IPS-18a (cell line): ENCODE measurements around the gene FRMD4A.

Source experiments
- H3K27ac ChIP-seq: one replicate; pipeline ENCODE4 v1.5.1; 2013; ENCODE audit warnings: low read length
- H3K27me3 ChIP-seq: one replicate; pipeline ENCODE4 v1.6.1; 2013; ENCODE audit warnings: mild to moderate bottlenecking, low read length; ENCODE audit not compliant: control insufficient read depth, insufficient read depth
- H3K36me3 ChIP-seq: one replicate; pipeline ENCODE4 v1.6.1; 2013; ENCODE audit warnings: low read depth, low read length; ENCODE audit not compliant: control insufficient read depth
- H3K4me1 ChIP-seq: one replicate; pipeline ENCODE4 v1.6.1; 2013; ENCODE audit warnings: low read depth, low read length; ENCODE audit not compliant: control insufficient read depth
- H3K4me3 ChIP-seq: one replicate; pipeline ENCODE4 v1.5.1; 2013; ENCODE audit warnings: low read length
- H3K9ac ChIP-seq: one replicate; pipeline ENCODE4 v1.6.1; 2013; ENCODE audit warnings: mild to moderate bottlenecking, low read length, moderate library complexity
- H3K9me3 ChIP-seq: one replicate; pipeline ENCODE4 v1.6.1; 2013; ENCODE audit warnings: low read depth, low read length; ENCODE audit not compliant: control insufficient read depth

FRMD4A gene

DNA sequence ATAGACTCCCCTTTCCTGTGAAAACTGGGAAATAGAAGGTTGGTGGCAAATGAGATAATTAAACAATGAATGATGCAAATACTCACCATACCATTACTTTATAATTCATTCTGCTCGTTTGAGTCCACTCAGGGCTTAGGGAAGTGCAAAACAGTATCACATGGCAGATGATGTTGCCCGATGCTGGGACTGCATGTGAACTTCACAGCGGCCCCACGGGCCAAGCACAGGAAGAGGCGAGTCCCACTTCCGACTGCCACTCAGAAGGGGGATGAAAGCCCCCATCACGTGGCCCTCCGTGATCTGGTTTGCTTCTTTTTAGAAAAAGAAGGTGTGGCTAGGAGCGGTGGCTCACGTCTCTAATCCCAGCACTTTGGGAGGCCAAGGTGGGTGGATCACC lies 672.5 kb downstream of the FRMD4A start:
- Histone ChIP-seq H3K27me3 (no peaks in the 10 kb centered on the region), H3K9me3 (no peaks in the 10 kb centered on the region), H3K36me3 (peaks cover 45% of the 10 kb centered on the region), H3K27ac (no peak overlapping the region), H3K9ac (no peak overlapping the region), H3K4me3 (no peak overlapping the region), H3K4me1 (no peaks in the 10 kb centered on the region)

DNA sequence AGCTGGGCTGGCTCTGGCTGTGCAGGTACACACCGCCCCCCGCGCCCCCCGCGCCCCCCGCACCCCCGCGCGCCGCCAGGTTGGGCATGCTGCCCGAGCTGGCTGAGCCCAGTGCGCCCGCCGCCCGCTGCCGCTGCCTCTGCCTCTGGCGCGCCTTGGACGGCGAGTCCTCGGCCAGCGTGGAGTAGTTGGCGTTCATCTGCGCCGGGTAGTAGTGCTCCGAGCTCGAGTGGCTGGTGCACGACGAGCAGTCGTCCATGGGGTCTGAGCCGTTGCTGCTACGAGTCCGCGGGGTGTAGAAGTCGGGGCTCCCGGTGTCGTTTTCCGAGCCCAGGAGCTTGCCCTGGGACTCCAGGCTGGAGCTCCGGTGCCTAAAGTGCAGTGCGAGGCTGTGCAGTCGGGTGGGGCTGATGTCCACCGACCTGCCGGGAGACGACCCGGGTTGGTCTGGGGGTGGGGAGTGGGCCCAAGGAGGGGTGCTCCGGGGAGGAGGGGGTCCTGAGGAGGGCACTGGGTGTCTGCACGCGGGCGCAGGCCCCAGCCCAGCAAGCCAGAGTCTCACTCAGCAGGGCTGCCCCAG lies 673.5 kb downstream of the FRMD4A start:
- no peaks in the 10 kb centered on the region for H3K4me1 ChIP-seq
- no peak overlapping the region for H3K4me3 ChIP-seq
- H3K36me3 ChIP-seq: peaks cover 42% of the 10 kb centered on the region
- H3K27me3 ChIP-seq: no peaks in the 10 kb centered on the region
- H3K27ac ChIP-seq: no peak overlapping the region
- H3K9ac ChIP-seq: no peak overlapping the region
- no peaks in the 10 kb centered on the region for H3K9me3 ChIP-seq

DNA sequence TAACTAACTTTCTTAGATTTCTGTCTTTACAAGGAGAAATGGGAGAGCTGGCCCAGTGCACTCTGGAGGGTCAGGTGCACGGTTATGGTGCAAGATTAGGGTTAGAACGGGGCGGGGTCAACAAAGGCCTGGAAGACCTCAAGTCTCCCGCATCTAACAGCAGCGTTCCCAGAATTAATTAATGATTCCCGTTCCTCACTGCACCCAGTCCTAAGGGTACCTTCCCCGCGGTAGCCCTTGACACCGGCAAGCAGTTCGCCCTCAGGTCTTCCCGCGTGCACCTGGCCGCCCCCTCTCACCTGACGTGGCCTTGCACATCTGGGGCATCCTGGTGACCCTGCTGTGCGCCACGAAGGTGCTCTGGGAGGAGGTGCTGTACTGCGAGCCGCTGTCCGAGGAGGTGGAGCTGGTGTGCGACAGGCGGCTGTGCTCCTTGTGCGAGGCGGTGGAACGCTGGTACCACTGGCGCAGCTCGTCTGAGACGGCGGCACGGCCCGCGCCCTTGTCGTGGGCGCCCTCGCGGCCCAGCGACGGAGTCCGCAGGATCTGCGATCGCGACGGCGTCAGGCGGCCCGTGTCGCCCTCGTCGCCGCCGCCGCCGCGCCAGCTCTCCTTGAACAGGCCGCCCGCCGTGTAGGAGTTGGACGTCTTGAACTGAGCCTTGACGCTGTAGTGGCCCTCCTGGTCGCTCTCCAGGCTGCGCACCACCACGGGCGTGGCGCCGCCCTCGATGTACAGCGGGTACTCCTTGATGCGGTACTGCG lies 674.2 kb downstream of the FRMD4A start:
- Histone ChIP-seq H3K36me3 (peaks cover 49% of the 10 kb centered on the region), H3K4me1 (no peaks in the 10 kb centered on the region), H3K4me3 (no peak overlapping the region), H3K9me3 (no peaks in the 10 kb centered on the region), H3K27me3 (no peaks in the 10 kb centered on the region), H3K9ac (no peak overlapping the region), H3K27ac (no peak overlapping the region)

DNA sequence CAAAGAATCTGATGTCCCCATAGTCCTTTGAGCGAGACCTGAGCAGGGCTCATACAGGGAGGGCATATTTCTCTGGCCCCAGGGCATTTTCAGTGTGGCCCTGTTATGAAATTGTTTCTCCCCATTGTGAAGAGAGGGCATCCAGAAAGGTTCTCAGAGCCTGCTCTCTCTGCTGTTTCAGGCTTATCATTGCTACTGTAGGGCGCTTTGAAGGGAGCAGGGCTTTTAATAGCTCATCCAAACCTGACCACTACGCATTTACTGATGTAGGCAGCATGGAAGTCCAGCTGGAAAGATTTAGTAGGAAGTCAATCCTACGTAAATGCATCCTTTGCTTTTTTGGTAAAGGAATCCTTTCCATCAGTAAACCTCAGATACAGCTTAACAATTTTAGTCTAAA lies 675.9 kb downstream of the FRMD4A start:
- Histone ChIP-seq H3K4me3 (no peak overlapping the region), H3K27ac (no peak overlapping the region), H3K27me3 (no peaks in the 10 kb centered on the region), H3K9me3 (no peaks in the 10 kb centered on the region), H3K36me3 (peaks cover 51% of the 10 kb centered on the region), H3K9ac (no peak overlapping the region), H3K4me1 (no peaks in the 10 kb centered on the region)

DNA sequence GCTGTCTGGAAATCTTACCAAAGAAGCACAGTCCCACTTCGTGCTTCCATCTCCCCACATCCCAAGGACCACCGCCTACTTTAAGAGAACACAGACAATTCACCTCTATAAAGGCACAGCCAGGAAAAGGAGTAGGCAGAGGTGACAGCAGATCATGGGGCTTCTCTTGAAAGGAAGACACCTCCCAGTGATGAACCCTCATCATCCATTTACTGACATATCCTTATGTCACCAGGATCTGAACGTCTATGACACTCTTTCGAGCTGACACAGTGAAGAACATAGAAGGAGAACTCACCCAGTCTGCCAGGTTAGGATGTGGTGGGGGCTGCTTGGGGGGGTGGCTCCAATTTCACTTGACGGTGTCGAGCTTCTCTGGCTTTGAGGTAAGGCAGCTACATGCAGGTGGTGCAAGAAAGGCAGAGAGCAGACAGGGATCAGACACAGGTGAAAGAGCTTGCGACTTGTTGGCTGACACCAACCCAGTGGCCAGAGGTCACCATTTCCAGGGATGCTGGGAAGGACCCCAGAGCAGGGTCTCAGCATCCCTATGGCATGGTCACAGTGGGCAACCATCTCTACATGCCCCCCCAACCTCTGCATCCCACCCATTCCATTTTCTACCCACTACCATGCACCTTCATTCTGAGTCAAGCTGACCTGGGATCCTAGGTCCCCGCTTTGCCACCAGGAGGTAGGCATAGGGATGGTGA lies 676.5 kb downstream of the FRMD4A start:
- no peak overlapping the region for H3K9ac ChIP-seq
- no peak overlapping the region for H3K27ac ChIP-seq
- no peaks in the 10 kb centered on the region for H3K27me3 ChIP-seq
- H3K9me3 ChIP-seq: no peaks in the 10 kb centered on the region
- no peak overlapping the region for H3K4me3 ChIP-seq
- H3K36me3 ChIP-seq: peaks cover 51% of the 10 kb centered on the region
- no peaks in the 10 kb centered on the region for H3K4me1 ChIP-seq

DNA sequence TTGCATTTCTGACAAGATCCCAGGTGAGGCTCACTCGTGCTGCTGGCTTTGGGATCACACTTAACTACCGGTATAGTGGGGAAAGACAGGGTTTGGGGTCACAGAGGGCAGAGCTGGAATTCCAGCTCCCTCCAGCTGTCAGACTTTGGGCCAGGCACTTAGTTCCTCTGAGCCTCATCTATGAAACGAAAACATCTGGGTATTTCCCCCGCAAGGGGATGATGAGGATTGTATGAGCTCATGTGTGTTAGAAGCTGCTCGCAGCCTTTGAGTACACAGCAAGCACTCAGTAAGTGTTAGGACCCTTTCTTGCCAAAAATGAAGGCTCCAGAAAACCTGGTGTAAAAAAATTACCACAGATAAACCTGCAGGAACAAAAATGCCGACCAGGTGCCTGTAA lies 677.9 kb downstream of the FRMD4A start:
- no peaks in the 10 kb centered on the region for H3K27me3 ChIP-seq
- H3K4me1 ChIP-seq: no peaks in the 10 kb centered on the region
- H3K9me3 ChIP-seq: no peaks in the 10 kb centered on the region
- no peak overlapping the region for H3K4me3 ChIP-seq
- H3K27ac ChIP-seq: no peak overlapping the region
- H3K36me3 ChIP-seq: peaks cover 59% of the 10 kb centered on the region
- H3K9ac ChIP-seq: no peak overlapping the region

DNA sequence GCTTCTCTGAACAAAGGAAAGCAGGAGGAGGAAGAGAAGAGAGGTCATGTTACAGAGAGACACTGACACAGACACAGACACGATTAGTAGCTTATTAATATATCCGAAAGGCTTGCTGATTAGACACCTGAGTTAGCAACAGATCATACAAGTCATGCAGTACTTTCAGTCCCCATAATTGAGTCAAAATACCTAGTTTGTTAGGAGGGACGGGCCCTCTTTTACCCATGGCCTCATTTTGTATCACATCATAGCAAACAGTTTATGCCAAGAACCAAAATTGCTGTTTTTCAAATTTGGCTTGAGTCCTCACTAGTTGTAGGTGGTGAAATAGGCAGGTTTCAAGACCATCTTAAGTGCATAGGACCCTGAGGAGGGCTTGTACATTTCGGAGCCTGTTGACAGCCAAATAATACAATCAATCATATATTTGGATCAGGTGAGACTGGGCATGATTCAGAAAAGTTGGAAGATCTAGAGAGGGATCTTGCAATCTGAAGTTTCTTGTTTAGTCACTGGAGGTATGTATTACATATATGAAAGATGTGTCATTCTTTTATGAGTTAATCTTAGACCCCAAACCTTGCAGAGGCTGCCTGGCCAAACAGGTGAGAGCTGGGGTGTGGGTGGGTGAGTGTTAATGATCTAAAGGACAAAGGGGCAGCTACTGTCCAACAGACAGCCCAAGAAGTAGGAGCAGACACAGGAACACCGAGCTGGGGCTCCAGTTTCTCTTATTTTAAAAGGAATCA lies 678.6 kb downstream of the FRMD4A start:
- H3K27me3 ChIP-seq: no peaks in the 10 kb centered on the region
- no peak overlapping the region for H3K4me3 ChIP-seq
- H3K9me3 ChIP-seq: no peaks in the 10 kb centered on the region
- H3K36me3 ChIP-seq: peaks cover 61% of the 10 kb centered on the region
- no peaks in the 10 kb centered on the region for H3K4me1 ChIP-seq
- H3K9ac ChIP-seq: no peak overlapping the region
- H3K27ac ChIP-seq: no peak overlapping the region

DNA sequence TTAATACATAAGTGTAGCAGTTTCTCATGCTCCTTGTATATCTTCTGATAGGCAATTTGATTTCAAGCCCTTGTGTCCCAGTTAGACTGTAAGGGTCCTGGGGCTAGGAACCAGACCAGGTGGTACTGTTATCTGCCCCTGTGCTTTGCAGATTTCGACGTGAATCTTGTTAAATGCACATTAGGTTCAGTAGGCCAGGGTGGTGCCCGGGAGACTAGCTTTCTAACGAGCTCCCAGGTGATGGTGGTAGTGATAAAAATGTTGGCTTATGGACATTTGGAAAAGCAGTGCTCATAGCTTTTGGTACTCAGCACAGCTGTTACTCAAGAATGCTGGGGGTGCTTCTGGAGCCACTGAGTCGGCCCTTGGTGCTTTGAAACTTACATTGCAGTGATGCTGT lies 679.8 kb downstream of the FRMD4A start:
- no peaks in the 10 kb centered on the region for H3K27me3 ChIP-seq
- peaks cover 66% of the 10 kb centered on the region for H3K36me3 ChIP-seq
- no peak overlapping the region for H3K4me3 ChIP-seq
- no peak overlapping the region for H3K9ac ChIP-seq
- H3K4me1 ChIP-seq: no peaks in the 10 kb centered on the region
- H3K9me3 ChIP-seq: no peaks in the 10 kb centered on the region
- no peak overlapping the region for H3K27ac ChIP-seq

DNA sequence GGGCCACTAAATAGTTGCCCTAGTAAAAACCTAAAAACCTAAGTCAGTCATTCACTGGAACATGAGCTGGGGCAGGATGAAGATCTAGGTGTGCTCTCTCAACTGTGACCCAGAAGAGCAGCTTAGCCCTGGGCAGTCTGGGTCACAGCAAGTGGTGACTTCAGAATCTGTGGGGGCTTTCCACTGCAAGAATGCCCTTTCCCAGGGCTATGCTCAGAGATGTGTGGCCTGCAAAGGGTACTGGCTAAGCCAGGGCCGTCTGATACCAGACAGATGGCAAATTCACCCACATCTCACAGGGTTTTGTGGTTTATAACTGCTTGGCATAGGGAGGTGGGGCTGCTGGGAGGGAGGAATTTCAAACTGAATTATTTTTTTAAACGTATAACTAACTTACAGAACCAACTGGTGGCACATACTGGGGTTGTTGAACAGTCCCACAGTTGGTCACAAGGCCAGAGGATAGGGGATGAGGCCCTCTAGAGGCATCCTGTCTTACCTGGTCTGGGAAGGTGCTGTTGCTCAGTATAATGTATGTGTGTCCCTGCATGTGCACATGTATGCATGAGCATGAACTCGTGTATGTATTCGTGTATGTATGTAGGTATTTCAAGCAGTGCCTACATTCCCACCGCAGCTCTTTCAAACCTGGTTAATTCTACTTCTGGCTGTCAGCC lies 680.7 kb downstream of the FRMD4A start:
- no peak overlapping the region for H3K9ac ChIP-seq
- H3K27me3 ChIP-seq: no peaks in the 10 kb centered on the region
- no peak overlapping the region for H3K27ac ChIP-seq
- H3K36me3 ChIP-seq: peaks cover 65% of the 10 kb centered on the region
- H3K9me3 ChIP-seq: no peaks in the 10 kb centered on the region
- no peaks in the 10 kb centered on the region for H3K4me1 ChIP-seq
- H3K4me3 ChIP-seq: no peak overlapping the region

DNA sequence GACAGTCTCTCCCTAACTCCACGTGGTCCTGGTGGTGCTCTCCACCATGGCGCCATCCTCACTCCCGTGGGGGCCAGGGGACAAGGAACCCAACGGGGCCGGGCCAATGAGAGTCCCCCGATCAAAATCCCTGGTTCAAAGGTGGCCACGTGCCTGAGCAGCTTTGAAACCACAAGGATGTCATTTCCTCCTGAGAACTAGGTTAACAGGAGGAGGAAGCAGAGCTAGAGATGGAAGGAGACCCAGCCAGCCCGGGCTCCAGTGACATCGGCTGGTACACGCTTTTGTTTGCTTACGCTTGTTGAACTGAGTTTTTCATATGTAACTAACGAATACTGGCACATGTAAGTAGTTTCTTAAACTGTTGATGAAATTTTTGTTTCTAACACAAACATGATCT lies 682.3 kb downstream of the FRMD4A start:
- Histone ChIP-seq H3K36me3 (peaks cover 50% of the 10 kb centered on the region), H3K4me1 (no peaks in the 10 kb centered on the region), H3K27ac (no peak overlapping the region), H3K4me3 (no peak overlapping the region), H3K27me3 (no peaks in the 10 kb centered on the region), H3K9me3 (no peaks in the 10 kb centered on the region), H3K9ac (no peak overlapping the region)

DNA sequence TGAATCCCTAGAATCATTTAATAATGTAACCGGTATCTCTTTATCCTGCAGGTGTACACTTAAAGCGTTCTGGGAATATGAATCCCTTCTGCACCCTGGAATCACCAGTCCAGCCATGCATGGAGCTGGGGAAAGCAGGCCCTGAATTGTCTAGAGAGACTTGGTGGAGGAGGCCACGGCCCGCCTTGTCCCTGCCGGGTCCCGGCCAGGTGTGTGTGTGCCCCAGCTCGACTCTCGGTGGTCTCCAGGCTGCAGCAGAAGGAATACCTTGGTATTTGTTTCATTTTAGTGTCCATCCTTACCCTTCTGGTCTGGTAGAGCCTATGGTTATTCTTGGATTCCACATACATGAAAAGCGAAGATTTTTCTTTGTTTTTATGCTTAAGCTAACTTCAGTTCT lies 685.9 kb downstream of the FRMD4A start:
- Histone ChIP-seq H3K4me3 (no peak overlapping the region), H3K27me3 (no peaks in the 10 kb centered on the region), H3K4me1 (no peaks in the 10 kb centered on the region), H3K36me3 (peaks cover 31% of the 10 kb centered on the region), H3K9me3 (peaks cover 4% of the 10 kb centered on the region), H3K27ac (no peak overlapping the region), H3K9ac (no peak overlapping the region)
